HEK293 (cell line): ENCODE data around the gene PCDHGB5.
"Not testable (repeated sequence)": the region's sequence is repeated elsewhere in the genome, so short reads cannot be mapped to it uniquely, and the experiment has no call there.

Experiments
- CTCF ChIA-PET: fragments of 350-600 bp; formaldehyde crosslinking; extraction: SDS; loops from one replicate; lab custom pipeline; 2021; ENCODE audit warnings: antibody characterized with exemption; lab: Yijun Ruan, JAX
- POLR2A ChIA-PET: fragments of 300-600 bp; formaldehyde crosslinking; extraction: SDS; loops from one replicate; lab custom pipeline; 2020; ENCODE audit warnings: antibody characterized with exemption, inconsistent platforms; lab: Yijun Ruan, JAX
- H3K27ac ChIP-seq: fragments of 200-500 bp; sonication (Bioruptor generic); 2 replicates; pipeline ENCODE4 v1.5.1; 2014; ENCODE audit warnings: low read depth, low read length, control low read depth, inconsistent platforms; ENCODE audit errors: extremely low read depth
- H3K36me3 ChIP-seq, 2 experiments: fragments of 200-500 bp in 1 of 2; sonication (Bioruptor generic) in 1 of 2; 1 replicate in 1 of 2; 2 replicates in 1 of 2; pipeline ENCODE4 v1.5.1; 2014 to 2017; ENCODE audit warnings: inconsistent platforms in 2 of 2, low read length in 2 of 2; ENCODE audit not compliant: control insufficient read depth in 2 of 2, insufficient read depth in 1 of 2
- H3K4me1 ChIP-seq: fragments of 200-500 bp; sonication (Bioruptor generic); 2 replicates; pipeline ENCODE4 v1.5.1; 2014; ENCODE audit warnings: mild to moderate bottlenecking, low read length, inconsistent platforms; ENCODE audit not compliant: control insufficient read depth, insufficient read depth
- H3K4me3 ChIP-seq: 2 replicates; pipeline ENCODE4 v1.5.1; 2011; ENCODE audit warnings: low read depth, mild to moderate bottlenecking, control low read depth, low read length, moderate library complexity
- H3K9me3 ChIP-seq: fragments of 200-500 bp; sonication (Bioruptor generic); 2 replicates; pipeline ENCODE4 v1.5.1; 2014; ENCODE audit warnings: low read depth, low read length, inconsistent platforms; ENCODE audit not compliant: control insufficient read depth, insufficient read depth
- FEZF1 ChIP-seq: fragments of 450-650 bp; formaldehyde crosslinking; IDR thresholded peaks from 2 replicates; pipeline ENCODE4 v1.5.1; 2016; ENCODE audit warnings: missing biosample characterization, missing genetic modification characterization
- KLF8 ChIP-seq: fragments of 450-650 bp; formaldehyde crosslinking; IDR thresholded peaks from 2 replicates; pipeline ENCODE4 v1.5.1; 2016; ENCODE audit warnings: missing biosample characterization, missing genetic modification characterization
- OVOL3 ChIP-seq: fragments of 450-650 bp; formaldehyde crosslinking; IDR thresholded peaks from 2 replicates; pipeline ENCODE4 v1.5.1; 2016; ENCODE audit warnings: missing biosample characterization, missing genetic modification characterization
- ZNF112 ChIP-seq: fragments of 450-650 bp; formaldehyde crosslinking; IDR thresholded peaks from 2 replicates; pipeline ENCODE4 v1.5.0; 2017; ENCODE audit warnings: missing biosample characterization, missing genetic modification characterization
- ZNF202 ChIP-seq: fragments of 450-650 bp; formaldehyde crosslinking; IDR thresholded peaks from 2 replicates; pipeline ENCODE4 v1.5.1; 2016; ENCODE audit warnings: missing biosample characterization, missing genetic modification characterization, borderline replicate concordance
- ZNF239 ChIP-seq: fragments of 450-650 bp; formaldehyde crosslinking; IDR thresholded peaks from 2 replicates; pipeline ENCODE4 v1.5.1; 2016; ENCODE audit warnings: missing biosample characterization, missing genetic modification characterization
- ZNF280D ChIP-seq: fragments of 450-650 bp; formaldehyde crosslinking; IDR thresholded peaks from 2 replicates; pipeline ENCODE4 v1.5.1; 2016; ENCODE audit warnings: missing biosample characterization, missing genetic modification characterization
- ZNF561 ChIP-seq: fragments of 450-650 bp; IDR thresholded peaks from 2 replicates; pipeline ENCODE4 v1.5.1; 2018; ENCODE audit warnings: missing biosample characterization, missing genetic modification characterization, borderline replicate concordance
- ZNF610 ChIP-seq: fragments of 450-650 bp; formaldehyde crosslinking; IDR thresholded peaks from 2 replicates; pipeline ENCODE4 v1.5.1; 2016; ENCODE audit warnings: missing biosample characterization, missing genetic modification characterization, borderline replicate concordance
- ZNF792 ChIP-seq: fragments of 450-650 bp; formaldehyde crosslinking; IDR thresholded peaks from 2 replicates; pipeline ENCODE4 v1.5.1; 2016; ENCODE audit warnings: missing biosample characterization, missing genetic modification characterization

The PCDHGB5 gene

GRCh38 chr5:141412854-141413539, 15.2 kb downstream of the PCDHGB5 start, which contains the start of gene PCDHGA10:
PCDHGA10 (plus strand) TSS chr5:141412987; CDS start chr5:141413176, 189 bp downstream.
- no peak within 1 kb of the TSS for H3K4me3 ChIP-seq
- H3K4me1 ChIP-seq = no peaks in the 10 kb centered on the region
- TF ChIP-seq ZNF610 = no peak
- TF ChIP-seq FEZF1 (tag by site-specific recombination) = no peak
- no peak within 1 kb of the TSS for H3K27ac ChIP-seq
- H3K9me3 ChIP-seq = no peaks in the 10 kb centered on the region
- no peaks in the 10 kb centered on the region for H3K36me3 ChIP-seq
- ChIA-PET POLR2A (no interaction called here), CTCF (interaction anchor here (0.6 to 3.2 kb wide), 15 partner anchors 15 to 364 kb away, joined by 3 to 14 read pairs (median 3); partner anchors contain the start of genes PCDHGA12 and PCDHGB5)

- POLR2A ChIA-PET = no interaction called here
- H3K27ac ChIP-seq = no peak overlapping the region
- no peaks in the 10 kb centered on the region for H3K36me3 ChIP-seq
- H3K4me3 ChIP-seq = no peak overlapping the region
- no peak for TF ChIP-seq ZNF112
- TF ChIP-seq OVOL3 (tag by site-specific recombination) = no peak
- TF ChIP-seq ZNF280D (tag by site-specific recombination) = no peak
- TF ChIP-seq ZNF792 (tag by site-specific recombination) = no peak
- no peak for TF ChIP-seq ZNF202 (tag by site-specific recombination)
- TF ChIP-seq ZNF561 (tag by site-specific recombination) = no peak
- no peak for TF ChIP-seq KLF8 (tag by site-specific recombination)
- TF ChIP-seq ZNF239 (tag by site-specific recombination) = no peak
- CTCF ChIA-PET = interaction anchor here (0.6 to 3.2 kb wide), 13 partner anchors 16 to 364 kb away, joined by 3 to 14 read pairs (median 5); partner anchors contain the start of genes PCDHGA12 and PCDHGB5
- no peaks in the 10 kb centered on the region for H3K4me1 ChIP-seq
- H3K9me3 ChIP-seq = no peaks in the 10 kb centered on the region
Measured at GRCh38 chr5:141413540-141414069, 15.9 kb downstream of the PCDHGB5 start.

GRCh38 chr5:141414548-141415274, 17.0 kb downstream of the PCDHGB5 start:
- H3K9me3 ChIP-seq, H3K4me1 ChIP-seq, H3K4me3 ChIP-seq, H3K27ac ChIP-seq, H3K36me3 ChIP-seq, POLR2A ChIA-PET: not testable (repeated sequence)
- CTCF ChIA-PET = interaction anchor here (1.0 to 3.2 kb wide), 4 partner anchors 17 to 143 kb away, joined by 4 to 14 read pairs (median 8); no protein-coding TSS in a partner anchor

- CTCF ChIA-PET, H3K27ac ChIP-seq, H3K9me3 ChIP-seq, H3K36me3 ChIP-seq, POLR2A ChIA-PET, H3K4me1 ChIP-seq, H3K4me3 ChIP-seq: not testable (repeated sequence)
Measured at GRCh38 chr5:141415275-141415618, 17.5 kb downstream of the PCDHGB5 start.

- CTCF ChIA-PET = interaction anchor here (0.6 to 7.0 kb wide), 20 partner anchors 10 to 552 kb away, joined by 3 to 160 read pairs (median 4); partner anchors contain the start of genes PCDHA11, PCDHGA1, PCDHGB1 and PCDHGB3
Measured at GRCh38 chr5:141417494-141418172, 19.9 kb downstream of the PCDHGB5 start, which contains the start of gene PCDHGB7. PCDHGB7 (plus strand) TSS chr5:141417677; CDS start chr5:141417860, 183 bp downstream.

More at GRCh38 chr5:141417494-141418172, 19.9 kb downstream of the PCDHGB5 start, which contains the start of gene PCDHGB7:
- POLR2A ChIA-PET, H3K36me3 ChIP-seq, H3K4me1 ChIP-seq, H3K9me3 ChIP-seq, H3K27ac ChIP-seq: not testable (repeated sequence)
- peak within 1 kb of the TSS; percentile 16; the same call in 1 of the 2 replicates for H3K4me3 ChIP-seq
